Forelimb muscle (tissue), 1 donor: ENCODE data around the gene UBASH3B. TPM values are rescaled to one million over a fixed set of nuclear protein-coding genes. Genes with fewer than 3 reads are reported as not detected.

Source experiments
- DNase-seq: peaks from one replicate; pipeline ENCODE4 v3.0.0-alpha.2; 2013; ENCODE audit warnings: low read depth
- polyA plus RNA-seq: library from polyadenylated mRNA; unstranded; fragments of 120-200 nt; gene quantifications from one replicate; pipeline ENCODE4 v1.2.1, GENCODE V29; 2013; ENCODE audit not compliant: insufficient read length

UBASH3B gene
- polyA plus RNA-seq, 1 donor: 4.2 TPM

- DNase-seq: no peak
Observed at GRCh38 chr11:122706291-122707088, 51.0 kb downstream of the UBASH3B start.

DNA sequence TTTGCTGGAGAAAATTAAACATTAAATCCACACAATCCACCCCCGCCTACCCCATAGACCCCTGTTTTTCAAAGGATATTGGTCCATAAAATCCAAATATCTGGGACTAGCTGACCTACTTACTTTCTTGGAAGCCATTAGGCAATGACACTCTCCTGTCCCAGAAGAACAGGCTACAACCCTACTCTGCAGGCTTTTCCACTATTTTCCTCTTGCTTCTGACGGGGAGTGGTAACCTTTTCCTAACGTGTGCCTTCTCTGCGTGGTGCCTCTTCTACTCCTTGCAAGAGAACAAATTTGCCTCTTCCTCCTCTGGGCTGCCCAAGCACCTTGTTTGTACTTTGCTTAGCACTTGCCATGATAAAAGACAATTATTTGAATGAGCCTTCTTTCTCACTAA is 51.6 kb downstream of the UBASH3B start:
- DNase-seq: no peak

DNA sequence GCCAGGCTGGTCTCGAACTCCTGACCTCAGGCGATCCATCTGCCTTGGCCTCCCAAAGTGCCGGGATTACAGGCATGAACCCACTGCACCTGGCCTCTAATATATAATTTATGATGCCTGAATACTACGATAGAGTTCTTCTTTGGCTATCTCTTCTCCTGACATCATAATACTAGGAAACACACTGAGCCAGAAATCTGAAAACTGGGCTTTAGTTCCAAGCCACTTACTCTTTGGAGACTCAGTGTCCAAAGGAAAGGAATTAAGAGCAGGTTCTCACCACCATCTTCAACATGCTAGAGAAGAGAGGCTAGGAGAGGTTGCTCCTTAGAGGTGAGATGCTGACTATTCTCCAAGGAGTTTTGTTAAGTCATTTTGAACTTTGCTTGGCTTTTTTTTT is 52.4 kb downstream of the UBASH3B start:
- peak; percentile 58 for DNase-seq

DNA sequence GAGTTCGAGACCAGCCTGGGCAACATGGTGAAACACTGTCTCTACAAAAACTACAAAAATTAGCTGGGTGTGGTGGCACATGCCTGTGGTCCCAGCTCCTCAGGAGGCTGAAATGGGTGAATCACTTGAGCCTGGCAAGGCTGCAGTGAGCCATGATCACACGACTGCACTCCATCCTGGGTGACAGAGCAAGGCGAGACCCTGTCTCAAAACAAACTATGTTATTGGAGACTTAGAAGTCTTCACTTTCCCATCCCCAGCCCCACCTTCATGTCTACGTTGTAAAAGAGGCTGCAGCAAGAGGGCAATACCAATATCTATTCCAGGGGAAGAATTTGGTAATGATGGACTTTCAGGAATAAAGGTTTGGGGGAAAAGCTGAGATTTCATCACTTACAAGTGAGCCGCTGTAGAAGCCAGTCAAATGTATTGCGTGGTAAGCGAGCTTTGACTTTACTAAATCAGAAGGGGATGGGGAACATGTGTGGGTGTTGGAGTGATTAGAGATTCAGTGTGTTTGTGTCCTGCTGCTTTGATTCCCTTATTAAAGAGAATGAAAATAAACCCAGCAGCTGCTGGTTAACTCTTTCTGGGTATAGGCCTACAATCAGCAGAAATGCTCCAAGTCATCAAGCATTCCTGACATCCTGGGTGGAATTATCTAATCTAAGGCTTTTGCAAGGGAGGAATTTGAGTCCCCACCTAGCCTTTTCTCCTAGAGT is 53.7 kb downstream of the UBASH3B start:
- no peak for DNase-seq

DNA sequence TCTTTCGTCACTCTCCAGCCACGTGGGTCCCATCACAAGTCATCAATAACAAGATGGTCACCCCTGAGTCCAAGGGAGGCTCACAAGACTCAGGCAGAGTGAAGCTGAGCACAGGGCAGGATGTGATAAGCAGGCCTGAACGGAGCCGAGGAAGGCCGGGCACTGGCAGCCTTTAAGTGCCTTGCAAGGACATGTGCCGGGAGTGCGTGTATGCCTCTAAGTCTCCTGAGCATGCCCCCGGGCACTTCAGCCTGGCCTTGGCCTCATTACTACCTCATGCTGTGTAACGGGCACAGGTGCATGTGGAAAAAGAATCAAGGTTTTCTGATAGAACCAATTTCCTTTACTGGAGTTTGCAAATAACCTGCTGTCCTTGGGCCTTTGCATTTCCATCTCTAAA is 55.8 kb downstream of the UBASH3B start:
- DNase-seq: no peak

DNA sequence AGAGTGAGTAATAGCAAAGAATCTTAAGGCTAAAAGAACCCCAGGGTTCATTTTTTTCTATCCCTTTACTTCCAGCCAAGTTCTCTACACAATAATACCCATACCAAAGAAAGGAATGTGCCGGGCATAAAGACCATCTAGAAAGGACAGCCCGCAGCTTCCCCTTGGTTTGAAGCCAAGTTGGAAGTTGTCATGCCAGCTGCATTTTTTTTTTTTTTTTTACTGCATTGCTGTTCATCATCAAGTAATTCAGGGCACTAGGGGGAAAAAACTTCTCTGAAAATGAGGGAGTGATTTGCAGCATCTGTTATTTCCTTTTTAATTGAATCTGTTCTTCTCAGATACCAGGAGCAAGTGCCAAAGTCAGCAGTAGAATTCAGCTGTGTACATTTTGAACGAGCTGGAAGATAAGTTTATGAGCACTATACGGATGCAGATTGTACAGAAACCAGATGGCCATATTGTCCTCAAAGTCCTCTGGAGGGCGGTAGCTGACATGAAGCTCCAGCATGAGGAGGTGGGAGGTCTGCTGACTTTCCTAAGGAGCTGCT is 56.4 kb downstream of the UBASH3B start:
- no peak for DNase-seq

GRCh38 chr11:122714004-122714403 is 58.5 kb downstream of the UBASH3B start:
- no peak for DNase-seq

DNA sequence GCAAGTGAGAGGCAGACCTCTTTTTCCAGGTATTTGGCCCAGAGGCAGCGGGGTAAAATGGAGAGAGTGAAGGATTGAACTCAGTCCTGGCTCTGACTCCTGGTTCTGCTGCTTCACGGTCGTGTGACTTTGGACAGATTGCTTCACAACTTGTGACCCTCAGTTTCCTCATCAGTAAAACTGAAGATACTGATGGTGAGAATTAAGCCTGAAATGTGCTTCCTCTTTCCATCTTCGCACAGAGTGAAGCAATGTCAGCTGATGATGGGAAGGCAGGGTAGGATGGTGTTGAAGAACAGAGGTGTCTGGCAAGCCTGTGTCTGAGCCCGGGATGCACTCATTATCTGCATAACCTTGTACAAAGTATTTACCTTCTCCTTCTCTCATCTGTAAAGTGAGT is 59.0 kb downstream of the UBASH3B start:
- DNase-seq: no peak

DNA sequence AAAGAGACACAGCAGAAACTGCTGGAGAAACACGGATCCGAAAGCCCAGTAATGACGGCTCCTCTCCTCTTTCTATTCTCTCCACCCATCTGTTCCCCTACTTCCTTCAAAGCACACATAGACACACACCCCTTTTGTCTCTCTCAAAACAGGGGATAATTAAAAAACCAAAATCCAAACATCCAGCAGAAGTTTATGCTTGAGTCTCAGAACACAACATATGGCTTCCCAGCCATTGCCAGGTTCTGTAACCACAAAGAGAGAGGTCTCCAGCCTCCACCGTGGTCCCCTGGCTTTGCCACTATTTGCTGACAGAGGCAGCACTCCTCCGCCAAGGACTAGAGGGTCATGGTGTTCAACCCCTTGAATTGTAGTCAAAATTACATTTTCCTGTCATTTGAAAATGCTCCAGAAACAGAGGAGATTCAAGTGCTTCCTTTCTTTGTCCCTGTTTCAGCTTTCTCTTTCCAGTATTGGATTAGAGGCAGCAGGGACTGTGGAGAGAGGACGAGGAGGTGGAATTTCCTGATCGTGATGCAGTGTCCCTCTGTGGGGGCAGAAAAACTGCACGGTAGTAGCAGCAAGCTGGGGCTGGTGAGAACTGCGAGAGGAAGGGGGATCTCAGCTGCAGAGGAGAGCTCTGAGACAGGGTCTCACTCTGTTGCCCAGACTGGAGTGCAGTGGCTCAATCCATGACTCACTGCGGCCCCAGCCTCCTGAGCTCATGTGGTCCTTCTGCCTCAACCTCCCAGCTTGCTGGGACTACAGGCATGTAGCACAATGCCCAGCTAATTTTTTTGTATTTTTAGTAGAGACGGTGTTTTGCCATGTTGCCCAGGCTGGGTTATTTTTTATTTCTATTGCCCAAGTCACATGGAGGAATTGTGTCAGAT is 60.3 kb downstream of the UBASH3B start:
- DNase-seq: no peak

DNA sequence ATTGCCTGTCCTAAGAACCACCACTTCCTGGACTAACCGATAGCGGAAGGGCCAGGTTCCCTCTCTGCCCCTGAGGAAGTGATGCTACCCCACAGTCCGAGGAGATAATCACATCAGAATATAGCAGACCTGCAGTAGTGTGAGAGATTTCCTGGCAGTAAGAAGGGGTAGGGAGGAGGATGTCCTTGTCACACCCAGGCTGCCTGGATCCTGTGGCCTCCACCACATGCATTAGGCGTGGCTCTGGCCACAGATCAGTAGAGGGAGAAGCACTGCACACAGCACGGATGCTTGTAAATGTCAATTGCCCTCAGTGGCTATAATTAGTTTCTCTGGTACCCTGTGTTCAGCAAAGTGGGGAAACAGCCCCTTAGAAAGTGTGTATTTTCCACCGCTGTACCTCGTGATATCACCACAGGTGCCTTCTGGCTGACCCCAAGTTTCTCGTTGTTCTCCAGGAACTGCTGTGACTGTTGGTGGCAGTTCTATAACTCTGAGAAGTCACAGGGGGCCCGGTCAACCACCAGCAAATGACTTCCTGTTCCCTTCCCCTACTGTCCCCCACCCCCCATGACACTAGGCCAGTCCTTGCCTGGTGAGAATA is 61.8 kb downstream of the UBASH3B start:
- no peak for DNase-seq

DNA sequence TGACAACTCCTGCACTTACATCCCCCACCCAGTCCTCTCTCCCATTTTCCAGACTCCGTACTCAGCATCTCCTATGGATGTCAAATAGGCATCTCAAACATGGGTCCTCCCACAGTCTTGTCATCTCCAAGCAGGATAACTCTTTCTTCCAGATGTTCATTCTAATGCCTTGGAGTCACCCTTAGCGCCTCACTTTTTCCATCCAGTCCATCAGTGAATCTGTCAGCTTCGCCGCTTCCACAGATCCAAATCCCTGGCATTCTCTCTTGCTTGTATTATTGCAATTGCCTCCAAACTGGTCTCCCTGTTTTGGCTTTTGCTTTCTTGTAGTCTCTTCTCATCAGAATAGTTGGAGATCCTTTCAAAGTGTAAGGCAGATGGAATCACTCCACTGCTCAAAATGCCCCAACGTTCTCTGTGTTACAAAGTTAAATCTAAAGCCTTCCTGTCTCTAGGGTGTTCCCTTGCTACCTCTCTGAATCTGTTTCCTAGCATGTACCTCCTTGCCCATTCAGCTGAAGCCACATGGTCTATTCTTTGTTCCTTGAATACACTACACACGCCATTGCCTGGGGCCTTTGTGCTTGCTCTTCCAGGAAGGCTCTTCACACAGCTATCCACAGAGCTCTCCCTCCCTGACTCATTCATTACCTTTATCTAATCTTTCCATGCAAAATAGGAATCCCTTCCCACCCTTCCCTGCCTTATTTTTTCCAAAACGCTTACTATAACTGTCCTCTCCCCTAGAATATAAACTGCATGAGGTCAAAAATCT is 64.8 kb downstream of the UBASH3B start:
- DNase-seq: no peak

GRCh38 chr11:122721201-122721963 is 65.9 kb downstream of the UBASH3B start:
- DNase-seq: no peak

GRCh38 chr11:122721964-122722266 is 66.4 kb downstream of the UBASH3B start:
- DNase-seq: no peak

DNA sequence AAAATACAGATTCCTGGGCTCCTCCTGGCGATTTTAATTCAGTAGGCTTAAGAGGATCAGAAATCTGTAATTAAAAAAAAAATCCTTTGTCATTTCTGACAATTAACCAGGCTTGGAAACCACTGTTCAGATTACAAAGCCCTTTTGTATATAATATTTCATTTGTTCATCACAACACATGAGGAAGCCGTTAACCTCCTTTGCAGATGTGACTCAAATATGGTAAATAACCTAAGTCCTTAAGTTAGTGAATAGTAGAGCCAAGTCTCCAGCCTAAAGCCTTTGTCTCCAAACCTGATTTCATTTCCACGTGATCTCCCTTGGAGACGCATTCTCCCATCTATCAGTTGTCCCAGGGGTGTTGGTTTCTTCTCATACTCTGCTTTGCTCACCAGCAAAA is 67.6 kb downstream of the UBASH3B start:
- DNase-seq: no peak

GRCh38 chr11:122723576-122723975 is 68.1 kb downstream of the UBASH3B start:
- no peak for DNase-seq

DNA sequence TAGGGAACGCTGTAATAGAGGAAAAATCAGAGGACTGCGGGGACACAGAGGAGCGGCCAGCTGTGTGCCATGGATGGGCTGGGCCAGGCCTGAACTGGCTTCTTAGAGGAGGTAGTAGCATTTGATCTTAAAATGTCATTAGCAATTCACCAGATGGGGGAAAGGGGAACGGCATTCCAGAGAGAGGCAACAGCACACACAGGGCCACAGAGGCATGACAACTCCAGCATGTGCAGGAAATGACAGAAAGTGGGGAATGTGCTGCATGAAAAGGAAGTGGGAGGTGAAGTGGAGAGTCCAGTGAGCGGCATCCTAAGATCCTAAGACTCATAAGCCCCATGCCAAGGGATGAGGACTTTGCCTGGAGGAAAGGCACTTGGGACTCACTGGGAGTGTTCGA is 69.0 kb downstream of the UBASH3B start:
- DNase-seq: no peak

GRCh38 chr11:122726028-122726427 is 70.5 kb downstream of the UBASH3B start:
- DNase-seq: no peak

DNA sequence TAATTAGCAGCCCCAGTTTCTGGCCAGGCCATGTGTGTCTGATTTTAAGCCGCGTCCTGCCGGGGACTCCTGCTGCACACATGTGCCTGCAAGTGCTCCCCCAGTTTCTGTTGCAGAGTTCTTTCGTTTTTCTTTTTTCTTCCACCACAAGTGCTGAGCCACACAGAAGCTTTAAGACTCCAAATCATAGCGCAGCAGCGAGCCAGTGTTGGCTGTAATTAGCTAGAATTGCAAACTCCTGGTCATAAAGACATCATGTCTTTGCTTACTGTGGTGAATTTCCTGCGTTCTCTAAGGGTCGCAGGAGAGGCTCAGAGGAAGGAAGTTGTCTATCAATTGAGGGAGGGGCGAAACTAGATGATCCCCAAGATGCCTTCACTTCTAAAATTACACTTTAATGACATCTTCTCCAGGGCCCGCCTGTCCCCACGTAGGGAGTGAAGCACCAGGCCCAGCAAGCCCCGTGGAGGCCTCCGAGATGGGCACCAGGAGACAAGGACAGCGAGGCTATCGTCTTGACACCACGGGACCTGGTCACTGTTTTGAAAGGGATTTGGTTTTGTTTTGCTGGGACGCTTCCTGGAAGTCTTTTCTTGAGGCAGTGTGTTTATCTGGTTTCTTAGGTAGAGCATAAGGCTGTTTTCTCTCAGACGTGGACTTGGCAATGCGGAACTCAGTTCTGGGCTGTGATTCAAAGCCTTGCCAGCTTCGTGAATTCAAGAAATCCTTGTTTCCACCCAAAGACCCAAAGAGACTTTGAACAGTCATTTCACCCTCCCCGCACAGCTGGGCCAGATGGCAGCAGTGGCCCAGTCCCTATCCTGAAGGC is 71.8 kb downstream of the UBASH3B start:
- no peak for DNase-seq

- no peak for DNase-seq
Observed at GRCh38 chr11:122728561-122728960, 73.0 kb downstream of the UBASH3B start.
